Thyroid gland (tissue), 4 donors: ENCODE measurements around the gene FOXD4L1. TPM values are rescaled to one million over a fixed set of nuclear protein-coding genes. Genes with fewer than 3 reads are reported as not detected.
"Not testable (repeated sequence)": the region's sequence is repeated elsewhere in the genome, so short reads cannot be mapped to it uniquely, and the experiment has no call there.

Source experiments
- DNase-seq, 2 donors: peaks; one replicate each; pipeline ENCODE4 v3.0.0-alpha.2; 2019
- H3K27ac ChIP-seq, 3 donors: fragments of 200-600 bp; sonication (generic); 1 replicate in 2 of 3; 2 replicates in 1 of 3; pipeline ENCODE4 v1.5.1; 2016 to 2019; ENCODE audit warnings: mild to moderate bottlenecking in 1 of 3, moderate library complexity in 1 of 3
- H3K27me3 ChIP-seq: fragments of 200-600 bp; sonication (generic); one replicate; pipeline ENCODE4 v1.5.1; 2019
- H3K36me3 ChIP-seq, 2 donors: fragments of 200-600 bp; sonication (generic); one replicate each; pipeline ENCODE4 v1.5.1; 2016 to 2019
- H3K4me1 ChIP-seq, 2 donors: fragments of 200-600 bp; sonication (generic); one replicate each; pipeline ENCODE4 v1.5.1; 2017 to 2019
- H3K4me3 ChIP-seq, 3 donors: fragments of 200-600 bp; sonication (generic); replicated peaks in 1 of 3; 1 replicate in 2 of 3; 2 replicates in 1 of 3; pipeline ENCODE4 v1.5.1; 2016; ENCODE audit warnings: mild to moderate bottlenecking in 1 of 3
- H3K9me3 ChIP-seq: fragments of 200-600 bp; sonication (generic); one replicate; pipeline ENCODE4 v1.5.1; 2017
- WGBS, 2 donors: methylation state at CpG; one replicate each; pipeline ENCODE4 v1.1.5; 2017; 5-methylcytosine and 5-hydroxymethylcytosine counted together
- intact Hi-C: fragments of 100-400 bp; cut with DNase I; formaldehyde crosslinking; loops from one replicate; pipeline ENCODE4 v1.15.1; 2023
- total RNA-seq, 4 donors: library from RNA; depleted of rRNA; stranded (reverse); fragments of >200 nt; gene quantifications; one replicate each; pipeline ENCODE4 v1.2.3, GENCODE V29; 2016

The FOXD4L1 gene
- total RNA-seq, 4 donors from 2014 or later: 0.33 to 2.0 TPM; not detected in 2

GRCh38 chr2:113507394-113508140 lies 9.1 kb downstream of the FOXD4L1 start:
- H3K36me3 ChIP-seq, H3K27me3 ChIP-seq, H3K4me3 ChIP-seq, DNase-seq, H3K27ac ChIP-seq, H3K9me3 ChIP-seq, intact Hi-C loops: not testable (repeated sequence)
- H3K4me1 ChIP-seq: peaks cover 0 to 16% of the 10 kb centered on the region in 2 donors
- WGBS, 2 donors: 30 to 37% methylated on average over 13 to 14 of the region's 14 CpGs

GRCh38 chr2:113508187-113508586 lies 9.7 kb downstream of the FOXD4L1 start:
- H3K9me3 ChIP-seq, intact Hi-C loops, H3K4me3 ChIP-seq, H3K27ac ChIP-seq, DNase-seq, H3K27me3 ChIP-seq, H3K4me1 ChIP-seq, H3K36me3 ChIP-seq: not testable (repeated sequence)
- WGBS, 2 donors: 37 to 41% methylated on average over 11 of the region's 11 CpGs

- H3K9me3 ChIP-seq, H3K27ac ChIP-seq, H3K4me3 ChIP-seq, DNase-seq, H3K4me1 ChIP-seq, intact Hi-C loops, H3K27me3 ChIP-seq, H3K36me3 ChIP-seq: not testable (repeated sequence)
- WGBS, 2 donors: 81 to 82% methylated on average over 1 to 3 of the region's 3 CpGs
Measured at GRCh38 chr2:113510913-113511312, 12.4 kb downstream of the FOXD4L1 start.

GRCh38 chr2:113511859-113512258 lies 13.4 kb downstream of the FOXD4L1 start:
- H3K9me3 ChIP-seq, H3K4me1 ChIP-seq, H3K4me3 ChIP-seq, intact Hi-C loops, DNase-seq, H3K27me3 ChIP-seq, H3K36me3 ChIP-seq, H3K27ac ChIP-seq: not testable (repeated sequence)
- 80 to 83% methylated on average over 14 of the region's 14 CpGs for WGBS, 2 donors

- DNase-seq: peak in 1 of 2 donors; percentile 6
- H3K4me3 ChIP-seq, H3K9me3 ChIP-seq, H3K27ac ChIP-seq, H3K4me1 ChIP-seq, intact Hi-C loops, H3K27me3 ChIP-seq, H3K36me3 ChIP-seq: not testable (repeated sequence)
- 44 to 64% methylated on average over 8 of the region's 8 CpGs for WGBS, 2 donors
Measured at GRCh38 chr2:113515457-113515856, 17.0 kb downstream of the FOXD4L1 start.

- DNase-seq, intact Hi-C loops, H3K4me1 ChIP-seq, H3K9me3 ChIP-seq, H3K4me3 ChIP-seq, H3K27me3 ChIP-seq, H3K36me3 ChIP-seq, H3K27ac ChIP-seq: not testable (repeated sequence)
- 82% methylated on average over 3 of the region's 3 CpGs for whole genome bisulfite sequencing, 2 donors
Measured at GRCh38 chr2:113515995-113516394, 17.5 kb downstream of the FOXD4L1 start.

- DNase-seq, H3K9me3 ChIP-seq, H3K4me3 ChIP-seq, H3K4me1 ChIP-seq, H3K27ac ChIP-seq, H3K27me3 ChIP-seq, intact Hi-C loops, H3K36me3 ChIP-seq: not testable (repeated sequence)
- 67 to 100% methylated on average over 1 of the region's 2 CpGs for WGBS, 2 donors
Measured at GRCh38 chr2:113517025-113517424, 18.6 kb downstream of the FOXD4L1 start.

- intact Hi-C loops, DNase-seq: not testable (repeated sequence)
- 86% methylated on average over 6 of the region's 6 CpGs for WGBS, 2 donors
Measured at GRCh38 chr2:113520837-113521236, 22.4 kb downstream of the FOXD4L1 start.

GRCh38 chr2:113521492-113521891 lies 23.0 kb downstream of the FOXD4L1 start:
- H3K27me3 ChIP-seq, H3K36me3 ChIP-seq, H3K9me3 ChIP-seq, H3K4me3 ChIP-seq, H3K4me1 ChIP-seq, intact Hi-C loops, H3K27ac ChIP-seq, DNase-seq: not testable (repeated sequence)
- WGBS, 2 donors: 85 to 86% methylated on average over 5 of the region's 5 CpGs

More at GRCh38 chr2:113520837-113521236, 22.4 kb downstream of the FOXD4L1 start:
- H3K27ac ChIP-seq, H3K27me3 ChIP-seq, H3K4me1 ChIP-seq, H3K36me3 ChIP-seq, H3K9me3 ChIP-seq, H3K4me3 ChIP-seq: not testable (repeated sequence)

GRCh38 chr2:113524986-113525385 lies 26.5 kb downstream of the FOXD4L1 start:
- 77 to 82% methylated on average over 1 of the region's 1 CpG for WGBS, 2 donors
- H3K36me3 ChIP-seq, intact Hi-C loops, H3K4me1 ChIP-seq, H3K27ac ChIP-seq, H3K4me3 ChIP-seq, H3K9me3 ChIP-seq, DNase-seq, H3K27me3 ChIP-seq: not testable (repeated sequence)

GRCh38 chr2:113527350-113528045 lies 29.0 kb downstream of the FOXD4L1 start:
- DNase-seq, H3K9me3 ChIP-seq, H3K27ac ChIP-seq, H3K27me3 ChIP-seq, H3K36me3 ChIP-seq, intact Hi-C loops, H3K4me3 ChIP-seq, H3K4me1 ChIP-seq: not testable (repeated sequence)
- 9 to 17% methylated on average over 5 to 7 of the region's 12 CpGs for WGBS, 2 donors

GRCh38 chr2:113528126-113528525 lies 29.7 kb downstream of the FOXD4L1 start:
- H3K27me3 ChIP-seq, DNase-seq, H3K9me3 ChIP-seq, H3K4me1 ChIP-seq, H3K4me3 ChIP-seq, intact Hi-C loops, H3K36me3 ChIP-seq, H3K27ac ChIP-seq: not testable (repeated sequence)
- WGBS, 2 donors: 60 to 70% methylated on average over 5 of the region's 5 CpGs

GRCh38 chr2:113528904-113529303 lies 30.4 kb downstream of the FOXD4L1 start:
- DNase-seq, H3K4me3 ChIP-seq, H3K27me3 ChIP-seq, H3K9me3 ChIP-seq, intact Hi-C loops, H3K36me3 ChIP-seq, H3K27ac ChIP-seq, H3K4me1 ChIP-seq: not testable (repeated sequence)
- WGBS, 2 donors: 55 to 60% methylated on average over 1 to 3 of the region's 3 CpGs
